Naive thymus-derived CD4-positive, alpha-beta T cell (primary cell): ENCODE data around the gene PCDHGA9. TPM values are rescaled to one million over a fixed set of nuclear protein-coding genes. Genes with fewer than 3 reads are reported as not detected.
"Not testable (repeated sequence)": the region's sequence is repeated elsewhere in the genome, so short reads cannot be mapped to it uniquely, and the experiment has no call there.

ENCODE experiments used
- ATAC-seq: fragments of 150-1000 bp; cut with Tn5 transposase; 2 replicates; pipeline ENCODE4 v1.10.0; 2021; ENCODE audit warnings: mild to moderate bottlenecking, moderate library complexity
- CTCF ChIA-PET: fragments of 350-600 bp; sonication (Branson Sonifier 250); formaldehyde crosslinking; loops from one replicate; lab custom pipeline; 2021; ENCODE audit warnings: antibody characterized with exemption; lab: Charles Lee
- POLR2A ChIA-PET: fragments of 350-600 bp; sonication (Branson Sonifier 250); formaldehyde crosslinking; loops from one replicate; lab custom pipeline; 2021; ENCODE audit warnings: antibody characterized with exemption, inconsistent platforms; lab: Charles Lee
- DNase-seq, 9 donors: peaks; one replicate each; pipeline versions ENCODE4 v3.0.0 to v3.0.0-alpha.2; 2020 to 2022; ENCODE audit warnings: mixed read lengths in 1 of 9
- H3K27ac ChIP-seq: one replicate; pipeline ENCODE4 v1.7.0; 2013; ENCODE audit warnings: mild to moderate bottlenecking, low read depth, low read length, moderate library complexity
- H3K27me3 ChIP-seq, 2 donors: one replicate each; pipeline ENCODE4 v1.7.0; 2013; ENCODE audit warnings: low read length in 2 of 2, mild to moderate bottlenecking in 2 of 2, moderate library complexity in 2 of 2; ENCODE audit not compliant: control insufficient read depth in 2 of 2, insufficient read depth in 2 of 2
- H3K36me3 ChIP-seq, 3 experiments: 1 replicate in 2 of 3; 2 replicates in 1 of 3; pipeline ENCODE4 v1.7.0; 2013; ENCODE audit warnings: low read length in 3 of 3, mild to moderate bottlenecking in 3 of 3, moderate library complexity in 1 of 3; ENCODE audit not compliant: insufficient read depth in 3 of 3, control insufficient read depth in 2 of 3
- H3K4me1 ChIP-seq, 2 donors: one replicate each; pipeline ENCODE4 v1.7.0; 2013; ENCODE audit warnings: low read length in 2 of 2, mild to moderate bottlenecking in 2 of 2, moderate library complexity in 1 of 2; ENCODE audit not compliant: control insufficient read depth in 2 of 2, insufficient read depth in 2 of 2
- H3K4me3 ChIP-seq: 2 replicates; pipeline ENCODE4 v1.7.0; 2013; ENCODE audit warnings: mild to moderate bottlenecking, low read length
- H3K9me3 ChIP-seq, 3 experiments: 1 replicate in 2 of 3; 2 replicates in 1 of 3; pipeline ENCODE4 v1.7.0; 2013; ENCODE audit warnings: low read length in 3 of 3; ENCODE audit not compliant: control insufficient read depth in 2 of 3
- H3K27ac Mint-ChIP-seq, 9 donors: one replicate each; pipeline ENCODE4 v1.8.0; 2020 to 2022; ENCODE audit warnings: mixed read lengths in 9 of 9, mild to moderate bottlenecking in 8 of 9, moderate library complexity in 5 of 9, inconsistent platforms in 2 of 9
- H3K27me3 Mint-ChIP-seq, 5 donors: one replicate each; pipeline ENCODE4 v1.8.0; 2021 to 2022; ENCODE audit warnings: mixed read lengths in 5 of 5, mild to moderate bottlenecking in 1 of 5
- H3K36me3 Mint-ChIP-seq, 5 donors: one replicate each; pipeline ENCODE4 v1.8.0; 2020 to 2022; ENCODE audit warnings: mixed read lengths in 5 of 5, mild to moderate bottlenecking in 3 of 5, inconsistent platforms in 1 of 5
- H3K4me1 Mint-ChIP-seq, 7 donors: one replicate each; pipeline ENCODE4 v1.8.0; 2020 to 2022; ENCODE audit warnings: mixed read lengths in 7 of 7, mild to moderate bottlenecking in 3 of 7, inconsistent platforms in 1 of 7
- H3K4me3 Mint-ChIP-seq, 10 donors: one replicate each; pipeline ENCODE4 v1.8.0; 2020 to 2022; ENCODE audit warnings: mild to moderate bottlenecking in 10 of 10, mixed read lengths in 10 of 10, moderate library complexity in 6 of 10, inconsistent platforms in 2 of 10
- H3K9me3 Mint-ChIP-seq, 11 donors: one replicate each; pipeline ENCODE4 v1.8.0; 2020 to 2022; ENCODE audit warnings: mixed read lengths in 11 of 11, mild to moderate bottlenecking in 4 of 11, inconsistent platforms in 1 of 11, moderate library complexity in 1 of 11
- intact Hi-C, 2 donors: fragments of 100-400 bp; cut with micrococcal nuclease; formaldehyde crosslinking; loops; one replicate each; pipeline ENCODE4 v1.15.1; 2023
- polyA plus RNA-seq, 2 donors: library from polyadenylated mRNA; unstranded; fragments of 300-500 nt; fragmentation: Illumina TruSeq; gene quantifications; one replicate each; pipeline ENCODE4 v1.2.3, GENCODE V29; 2021
- total RNA-seq, 6 experiments: library from RNA in 5 of 6; stranded (reverse) in 5 of 6; gene quantifications; 1 replicate in 5 of 6; 2 replicates in 1 of 6; pipeline ENCODE4 v1.2.3 and lab custom pipeline; 2021 to 2026

Gene PCDHGA9
- total and polyA plus RNA-seq, 7 experiments from 2014 or later, result 0.16 to 0.41 (median 0.22) TPM; not detected in 3

GRCh38 chr5:141389153-141390042 is 13.2 kb upstream of the PCDHGA9 start:
- Mint-ChIP-seq H3K9me3 (peaks cover 0 to 90% (median 60%) of the 10 kb centered on the region in 11 donors), H3K4me1 (peaks cover 0 to 3% (median 0%) of the 10 kb centered on the region in 7 donors), H3K27me3 (peaks cover 30 to 85% (median 78%) of the 10 kb centered on the region in 5 donors), H3K36me3 (peaks cover 5 to 41% (median 10%) of the 10 kb centered on the region in 5 donors), H3K4me3 (peak overlapping the region in 2 of 10 donors; percentile 10 to 13), H3K27ac (peak overlapping the region in 2 of 9 donors; percentile 55 to 77)
- intact Hi-C loops, result no loop called here
- H3K4me1 ChIP-seq, result no peaks in the 10 kb centered on the region
- H3K36me3 ChIP-seq, result no peaks in the 10 kb centered on the region
- peaks cover 0 to 45% (median 0%) of the 10 kb centered on the region in 3 experiments for H3K9me3 ChIP-seq
- H3K27ac ChIP-seq, result no peak overlapping the region
- DNase-seq, result no peak
- ChIA-PET CTCF (interaction anchor here (1.0 kb wide), 1 partner anchor 28 kb away, joined by 3 read pairs; the partner anchor contains the start of gene PCDHGB7), POLR2A (no interaction called here)
- H3K4me3 ChIP-seq, result no peak overlapping the region
- ATAC-seq, result no peak
- peaks cover 4 to 14% of the 10 kb centered on the region in 2 donors for H3K27me3 ChIP-seq

- no peak within 1 kb of the TSS for H3K4me3 ChIP-seq
- DNase-seq (no peak), ATAC-seq (no peak)
- Mint-ChIP-seq H3K27me3 (peaks cover 31 to 82% (median 75%) of the 10 kb centered on the region in 5 donors), H3K4me1 (peaks cover 0 to 3% (median 0%) of the 10 kb centered on the region in 7 donors), H3K9me3 (peaks cover 0 to 88% (median 53%) of the 10 kb centered on the region in 11 donors), H3K36me3 (peaks cover 3 to 30% (median 10%) of the 10 kb centered on the region in 5 donors), H3K27ac (peak within 1 kb of the TSS in 1 of 9 donors; percentile 6), H3K4me3 (peak within 1 kb of the TSS in 3 of 10 donors; percentile 2 to 64 (median 25))
- intact Hi-C loops, result no loop called here
- no peaks in the 10 kb centered on the region for H3K4me1 ChIP-seq
- no peaks in the 10 kb centered on the region for H3K36me3 ChIP-seq
- peaks cover 0 to 39% (median 0%) of the 10 kb centered on the region in 3 experiments for H3K9me3 ChIP-seq
- H3K27ac ChIP-seq, result no peak within 1 kb of the TSS
- ChIA-PET POLR2A (no interaction called here), CTCF (no interaction called here)
- H3K27me3 ChIP-seq, result peaks cover 4 to 12% of the 10 kb centered on the region in 2 donors
Measured at GRCh38 chr5:141392429-141393198, 10.0 kb upstream of the PCDHGA9 start, which contains the start of gene PCDHGA8. Gene PCDHGA8, plus strand, starts transcription at chr5:141392633. Its CDS starts 181 bp downstream, at chr5:141392814.

- peak overlapping the region in 1 of 9 donors; percentile 6 for H3K27ac Mint-ChIP-seq
- peaks cover 0 to 87% (median 51%) of the 10 kb centered on the region in 11 donors for H3K9me3 Mint-ChIP-seq
- intact Hi-C loops, result no loop called here
- peaks cover 30 to 84% (median 74%) of the 10 kb centered on the region in 5 donors for H3K27me3 Mint-ChIP-seq
- ChIA-PET POLR2A (no interaction called here), CTCF (no interaction called here)
- H3K27ac ChIP-seq, result no peak overlapping the region
- H3K4me1 ChIP-seq, result no peaks in the 10 kb centered on the region
- no peaks in the 10 kb centered on the region for H3K36me3 ChIP-seq
- H3K36me3 Mint-ChIP-seq, result peaks cover 3 to 29% (median 10%) of the 10 kb centered on the region in 5 donors
- ATAC-seq (no peak), DNase-seq (no peak)
- H3K4me1 Mint-ChIP-seq, result peaks cover 0 to 3% (median 0%) of the 10 kb centered on the region in 7 donors
- peaks cover 4 to 12% of the 10 kb centered on the region in 2 donors for H3K27me3 ChIP-seq
- no peak overlapping the region for H3K4me3 ChIP-seq
- peaks cover 0 to 38% (median 0%) of the 10 kb centered on the region in 3 experiments for H3K9me3 ChIP-seq
- no peak overlapping the region for H3K4me3 Mint-ChIP-seq
Measured at GRCh38 chr5:141393267-141393666, 9.3 kb upstream of the PCDHGA9 start.

GRCh38 chr5:141394401-141395187 is 8.0 kb upstream of the PCDHGA9 start:
- intact Hi-C loops, H3K4me1 Mint-ChIP-seq, POLR2A ChIA-PET, H3K4me1 ChIP-seq, H3K4me3 Mint-ChIP-seq, DNase-seq, CTCF ChIA-PET, H3K27ac ChIP-seq, H3K4me3 ChIP-seq, H3K36me3 ChIP-seq, ATAC-seq: not testable (repeated sequence)
- Mint-ChIP-seq H3K27me3 (peaks cover 37 to 85% (median 74%) of the 10 kb centered on the region in 5 donors), H3K9me3 (peaks cover 0 to 86% (median 49%) of the 10 kb centered on the region in 11 donors), H3K36me3 (peaks cover 2 to 27% (median 10%) of the 10 kb centered on the region in 5 donors), H3K27ac (peak overlapping the region in 1 of 9 donors; percentile 28)
- Histone ChIP-seq H3K9me3 (peaks cover 0 to 39% (median 0%) of the 10 kb centered on the region in 3 experiments), H3K27me3 (peaks cover 4 to 12% of the 10 kb centered on the region in 2 donors)

- H3K9me3 ChIP-seq, result peaks cover 0 to 45% (median 0%) of the 10 kb centered on the region in 3 experiments
- peak; percentile 89 for ATAC-seq
- H3K27me3 ChIP-seq, result peaks cover 2 to 18% of the 10 kb centered on the region in 2 donors
- H3K4me1 Mint-ChIP-seq, CTCF ChIA-PET, H3K4me1 ChIP-seq, intact Hi-C loops, H3K27ac ChIP-seq, H3K36me3 ChIP-seq, POLR2A ChIA-PET, H3K4me3 ChIP-seq: not testable (repeated sequence)
- peak in 4 of 9 donors; percentile 41 to 49 (median 42) for DNase-seq
- peak within 1 kb of the TSS; percentile 27 to 67 (median 44) for H3K4me3 Mint-ChIP-seq
- H3K27me3 Mint-ChIP-seq, result peaks cover 45 to 83% (median 68%) of the 10 kb centered on the region in 5 donors
- H3K27ac Mint-ChIP-seq, result peak within 1 kb of the TSS in 2 of 9 donors; percentile 43 to 83
- peaks cover 4 to 27% (median 9%) of the 10 kb centered on the region in 5 donors for H3K36me3 Mint-ChIP-seq
- peaks cover 4 to 82% (median 38%) of the 10 kb centered on the region in 11 donors for H3K9me3 Mint-ChIP-seq
Measured at GRCh38 chr5:141397756-141398551, 4.6 kb upstream of the PCDHGA9 start, which contains the start of gene PCDHGB5. Gene PCDHGB5, plus strand, starts transcription at chr5:141397947. Its CDS starts 181 bp downstream, at chr5:141398128.
